Skin epidermis (tissue), 12 donors: ENCODE data around the gene LRSAM1.
A peak's percentile ranks its signal among the peaks of the same experiment; 100 is the strongest.

Experiments
- H3K27ac ChIP-seq, 21 experiments: fragments of 200-600 bp; sonication (generic) in 11 of 21; one replicate each; pipeline ENCODE4 v1.5.0; 2020; ENCODE audit warnings: mild to moderate bottlenecking in 3 of 21, inconsistent platforms in 2 of 21, moderate library complexity in 2 of 21
- H3K4me3 ChIP-seq, 7 experiments: fragments of 200-600 bp; sonication (generic) in 2 of 7; one replicate each; pipeline ENCODE4 v1.5.0; 2020; ENCODE audit warnings: inconsistent platforms in 2 of 7, mild to moderate bottlenecking in 2 of 7, moderate library complexity in 1 of 7

LRSAM1 gene

GRCh38 chr9:127525401-127526188, 74.3 kb downstream of the LRSAM1 start:
- no peak overlapping the region for H3K4me3 ChIP-seq
- no peak overlapping the region for H3K27ac ChIP-seq

- peak overlapping the region in 4 of 21 experiments; percentile 11 to 45 (median 35) for H3K27ac ChIP-seq
- no peak overlapping the region for H3K4me3 ChIP-seq
Observed at GRCh38 chr9:127526655-127527559, 75.6 kb downstream of the LRSAM1 start.

- H3K27ac ChIP-seq: peak overlapping the region in 3 of 21 experiments; percentile 11 to 45 (median 38)
- H3K4me3 ChIP-seq: no peak overlapping the region
Observed at GRCh38 chr9:127527560-127528268, 76.4 kb downstream of the LRSAM1 start.

GRCh38 chr9:127528422-127529251, 77.3 kb downstream of the LRSAM1 start:
- no peak overlapping the region for H3K4me3 ChIP-seq
- H3K27ac ChIP-seq: peak overlapping the region in 12 of 21 experiments; percentile 8 to 61 (median 34)

- H3K27ac ChIP-seq: peak overlapping the region in 6 of 21 experiments; percentile 8 to 37 (median 26)
Observed at GRCh38 chr9:127529671-127530070, 78.4 kb downstream of the LRSAM1 start.

GRCh38 chr9:127530206-127530941, 79.1 kb downstream of the LRSAM1 start:
- Histone ChIP-seq H3K4me3 (no peak overlapping the region), H3K27ac (peak overlapping the region in 9 of 21 experiments; percentile 8 to 58 (median 20))

More at GRCh38 chr9:127529671-127530070, 78.4 kb downstream of the LRSAM1 start:
- no peak overlapping the region for H3K4me3 ChIP-seq

- no peak overlapping the region for H3K4me3 ChIP-seq
- H3K27ac ChIP-seq: no peak overlapping the region
Observed at GRCh38 chr9:127531676-127532075, 80.4 kb downstream of the LRSAM1 start.

- Histone ChIP-seq H3K4me3 (no peak overlapping the region), H3K27ac (peak overlapping the region in 14 of 21 experiments; percentile 7 to 82 (median 66))
Observed at GRCh38 chr9:127534250-127534906, 83.1 kb downstream of the LRSAM1 start.

- no peak overlapping the region for H3K4me3 ChIP-seq
- peak overlapping the region in 19 of 21 experiments; percentile 7 to 82 (median 61) for H3K27ac ChIP-seq
Observed at GRCh38 chr9:127534931-127535330, 83.6 kb downstream of the LRSAM1 start.

- H3K27ac ChIP-seq: peak overlapping the region in 19 of 21 experiments; percentile 7 to 82 (median 61)
- no peak overlapping the region for H3K4me3 ChIP-seq
Observed at GRCh38 chr9:127535396-127535795, 84.1 kb downstream of the LRSAM1 start.

- H3K4me3 ChIP-seq: no peak overlapping the region
- peak overlapping the region in 20 of 21 experiments; percentile 7 to 82 (median 60) for H3K27ac ChIP-seq
Observed at GRCh38 chr9:127535834-127536233, 84.5 kb downstream of the LRSAM1 start.

GRCh38 chr9:127536499-127536898, 85.2 kb downstream of the LRSAM1 start:
- H3K4me3 ChIP-seq: no peak overlapping the region
- H3K27ac ChIP-seq: peak overlapping the region in 19 of 21 experiments; percentile 7 to 82 (median 59)

GRCh38 chr9:127537014-127537413, 85.7 kb downstream of the LRSAM1 start:
- no peak overlapping the region for H3K4me3 ChIP-seq
- peak overlapping the region in 17 of 21 experiments; percentile 12 to 82 (median 59) for H3K27ac ChIP-seq

- H3K4me3 ChIP-seq: no peak overlapping the region
- H3K27ac ChIP-seq: peak overlapping the region in 16 of 21 experiments; percentile 8 to 82 (median 54)
Observed at GRCh38 chr9:127537792-127538191, 86.5 kb downstream of the LRSAM1 start.

- Histone ChIP-seq H3K4me3 (no peak overlapping the region), H3K27ac (peak overlapping the region in 17 of 21 experiments; percentile 37 to 88 (median 68))
Observed at GRCh38 chr9:127538849-127539258, 87.5 kb downstream of the LRSAM1 start.

GRCh38 chr9:127539259-127539981, 88.1 kb downstream of the LRSAM1 start:
- peak overlapping the region in 20 of 21 experiments; percentile 37 to 88 (median 70) for H3K27ac ChIP-seq

More at GRCh38 chr9:127539259-127539981, 88.1 kb downstream of the LRSAM1 start:
- no peak overlapping the region for H3K4me3 ChIP-seq
